ENCODE measurements around the gene CADPS2.
A peak's percentile ranks its signal among the peaks of the same experiment; 100 is the strongest.

CADPS2 gene

GRCh38 chr7:122674502-122674901 lies 211.8 kb downstream of the CADPS2 start:
- Histone ChIP-seq H3K23ac (ENCODE audit: low read length in 2 of 2) (no peak overlapping the region), H2BK120ac (ENCODE audit: low read depth, low read length) (no peak overlapping the region), H3K9me3 (ENCODE audit: control insufficient read depth, low read length) (no peaks in the 10 kb centered on the region), H3K4me3 (ENCODE audit: insufficient read depth in 1 of 2, low read depth in 1 of 2, low read length in 2 of 2) (peak overlapping the region in 1 of 2 experiments; percentile 63), H3K9ac (ENCODE audit: low read length) (peak overlapping the region; percentile 79), H3K79me1 (replicated peaks; ENCODE audit: low read length, poor library complexity, severe bottlenecking) (no peaks in the 10 kb centered on the region), H3K4ac (ENCODE audit: low read depth in 1 of 2, low read length in 2 of 2) (no peak overlapping the region), H3K36me3 (ENCODE audit: control insufficient read depth in 1 of 2, insufficient read depth in 2 of 2, low read depth in 1 of 2, low read length in 2 of 2) (no peaks in the 10 kb centered on the region), H3K27ac (ENCODE audit: low read length, poor library complexity, severe bottlenecking) (no peak overlapping the region), H3K18ac (ENCODE audit: low read depth in 1 of 2, low read length in 2 of 2) (no peak overlapping the region), H2AK5ac (ENCODE audit: low read length, severe bottlenecking) (no peak overlapping the region), H2BK12ac (ENCODE audit: low read length in 2 of 2) (no peak overlapping the region), H3K4me2 (ENCODE audit: low read length, poor library complexity, severe bottlenecking) (no peak overlapping the region), H4K91ac (ENCODE audit: low read length) (no peak overlapping the region), H4K8ac (ENCODE audit: low read length) (no peak overlapping the region), H2AFZ (ENCODE audit: low read depth, low read length) (no peak overlapping the region), H3K14ac (ENCODE audit: low read length in 2 of 2) (no peak overlapping the region), H3K27me3 (ENCODE audit: control insufficient read depth in 1 of 2, insufficient read depth in 1 of 2, low read length in 2 of 2) (no peaks in the 10 kb centered on the region), H3K4me1 (ENCODE audit: control insufficient read depth, insufficient read depth, low read depth, low read length) (peaks cover 1% of the 10 kb centered on the region), H2BK15ac (ENCODE audit: low read depth, poor library complexity, severe bottlenecking) (no peak overlapping the region), H2BK5ac (ENCODE audit: low read depth, low read length, poor library complexity, severe bottlenecking) (no peak overlapping the region)
- 92% methylated on average over 4 of the region's 4 CpGs for WGBS
- no peak for DNase-seq

GRCh38 chr7:122673951-122674350 lies 212.3 kb downstream of the CADPS2 start:
- WGBS, result 95% methylated on average over 19 of the region's 21 CpGs
- Histone ChIP-seq H3K27me3 (ENCODE audit: control insufficient read depth in 1 of 2, insufficient read depth in 1 of 2, low read length in 2 of 2) (no peaks in the 10 kb centered on the region), H4K91ac (ENCODE audit: low read length) (no peak overlapping the region), H3K14ac (ENCODE audit: low read length in 2 of 2) (no peak overlapping the region), H3K9me3 (ENCODE audit: control insufficient read depth, low read length) (no peaks in the 10 kb centered on the region), H2BK120ac (ENCODE audit: low read depth, low read length) (no peak overlapping the region), H3K23ac (ENCODE audit: low read length in 2 of 2) (no peak overlapping the region), H3K27ac (ENCODE audit: low read length, poor library complexity, severe bottlenecking) (no peak overlapping the region), H3K36me3 (ENCODE audit: control insufficient read depth in 1 of 2, insufficient read depth in 2 of 2, low read depth in 1 of 2, low read length in 2 of 2) (no peaks in the 10 kb centered on the region), H2AK5ac (ENCODE audit: low read length, severe bottlenecking) (no peak overlapping the region), H2BK12ac (ENCODE audit: low read length in 2 of 2) (no peak overlapping the region), H3K4me2 (ENCODE audit: low read length, poor library complexity, severe bottlenecking) (no peak overlapping the region), H3K4me3 (ENCODE audit: insufficient read depth in 1 of 2, low read depth in 1 of 2, low read length in 2 of 2) (peak overlapping the region in 1 of 2 experiments; percentile 63), H3K9ac (ENCODE audit: low read length) (peak overlapping the region; percentile 79), H3K79me1 (replicated peaks; ENCODE audit: low read length, poor library complexity, severe bottlenecking) (no peaks in the 10 kb centered on the region), H2BK15ac (ENCODE audit: low read depth, poor library complexity, severe bottlenecking) (no peak overlapping the region), H3K4me1 (ENCODE audit: control insufficient read depth, insufficient read depth, low read depth, low read length) (peaks cover 1% of the 10 kb centered on the region), H3K4ac (ENCODE audit: low read depth in 1 of 2, low read length in 2 of 2) (no peak overlapping the region), H3K18ac (ENCODE audit: low read depth in 1 of 2, low read length in 2 of 2) (no peak overlapping the region), H2BK5ac (ENCODE audit: low read depth, low read length, poor library complexity, severe bottlenecking) (no peak overlapping the region), H4K8ac (ENCODE audit: low read length) (no peak overlapping the region), H2AFZ (ENCODE audit: low read depth, low read length) (no peak overlapping the region)
- no peak for DNase-seq

GRCh38 chr7:122672536-122672935 lies 213.7 kb downstream of the CADPS2 start:
- DNase-seq, result no peak
- Histone ChIP-seq H2BK15ac (ENCODE audit: low read depth, poor library complexity, severe bottlenecking) (no peak overlapping the region), H3K27ac (ENCODE audit: low read length, poor library complexity, severe bottlenecking) (no peak overlapping the region), H3K27me3 (ENCODE audit: control insufficient read depth in 1 of 2, insufficient read depth in 1 of 2, low read length in 2 of 2) (no peaks in the 10 kb centered on the region), H2BK12ac (ENCODE audit: low read length in 2 of 2) (no peak overlapping the region), H3K4ac (ENCODE audit: low read depth in 1 of 2, low read length in 2 of 2) (no peak overlapping the region), H3K36me3 (ENCODE audit: control insufficient read depth in 1 of 2, insufficient read depth in 2 of 2, low read depth in 1 of 2, low read length in 2 of 2) (no peaks in the 10 kb centered on the region), H2AFZ (ENCODE audit: low read depth, low read length) (no peak overlapping the region), H3K18ac (ENCODE audit: low read depth in 1 of 2, low read length in 2 of 2) (no peak overlapping the region), H3K9me3 (ENCODE audit: control insufficient read depth, low read length) (no peaks in the 10 kb centered on the region), H2BK5ac (ENCODE audit: low read depth, low read length, poor library complexity, severe bottlenecking) (no peak overlapping the region), H3K4me2 (ENCODE audit: low read length, poor library complexity, severe bottlenecking) (no peak overlapping the region), H3K4me3 (ENCODE audit: insufficient read depth in 1 of 2, low read depth in 1 of 2, low read length in 2 of 2) (no peak overlapping the region), H2AK5ac (ENCODE audit: low read length, severe bottlenecking) (no peak overlapping the region), H4K8ac (ENCODE audit: low read length) (no peak overlapping the region), H2BK120ac (ENCODE audit: low read depth, low read length) (no peak overlapping the region), H3K14ac (ENCODE audit: low read length in 2 of 2) (no peak overlapping the region), H3K79me1 (replicated peaks; ENCODE audit: low read length, poor library complexity, severe bottlenecking) (no peaks in the 10 kb centered on the region), H4K91ac (ENCODE audit: low read length) (no peak overlapping the region), H3K23ac (ENCODE audit: low read length in 2 of 2) (no peak overlapping the region), H3K4me1 (ENCODE audit: control insufficient read depth, insufficient read depth, low read depth, low read length) (no peaks in the 10 kb centered on the region), H3K9ac (ENCODE audit: low read length) (no peak overlapping the region)
- WGBS, result 95% methylated on average over 8 of the region's 8 CpGs

DNA sequence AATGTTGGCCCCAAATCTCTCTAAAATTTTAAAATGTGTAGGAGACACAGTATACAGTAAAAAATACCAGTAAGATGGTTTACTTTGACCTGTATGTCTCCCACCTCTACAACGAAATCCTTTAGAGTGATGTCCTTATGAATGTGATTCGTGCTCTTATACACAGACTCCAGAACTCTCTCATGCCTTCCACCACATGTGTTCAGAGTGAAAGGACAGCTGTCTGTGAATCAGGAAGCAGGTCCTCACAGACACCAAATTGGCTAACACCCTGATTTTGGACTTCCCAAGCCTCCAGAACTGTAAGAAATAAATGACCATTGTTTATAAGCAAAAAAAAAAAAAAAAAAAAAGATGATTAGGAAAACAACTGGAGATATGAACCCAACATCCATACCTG lies 222.5 kb downstream of the CADPS2 start:
- no peak overlapping the region for H2BK5ac ChIP-seq (ENCODE audit: low read depth, low read length, poor library complexity, severe bottlenecking)
- H3K27ac ChIP-seq (ENCODE audit: low read length, poor library complexity, severe bottlenecking), result no peak overlapping the region
- no peak overlapping the region for H3K4me2 ChIP-seq (ENCODE audit: low read length, poor library complexity, severe bottlenecking)
- no peaks in the 10 kb centered on the region for H3K79me1 ChIP-seq (replicated peaks; ENCODE audit: low read length, poor library complexity, severe bottlenecking)
- H3K27me3 ChIP-seq (ENCODE audit: control insufficient read depth in 1 of 2, insufficient read depth in 1 of 2, low read length in 2 of 2), result no peaks in the 10 kb centered on the region
- H3K18ac ChIP-seq (ENCODE audit: low read depth in 1 of 2, low read length in 2 of 2), result no peak overlapping the region
- H2AFZ ChIP-seq (ENCODE audit: low read depth, low read length), result no peak overlapping the region
- no peak overlapping the region for H3K4ac ChIP-seq (ENCODE audit: low read depth in 1 of 2, low read length in 2 of 2)
- no peak overlapping the region for H3K23ac ChIP-seq (ENCODE audit: low read length in 2 of 2)
- no peak overlapping the region for H2BK120ac ChIP-seq (ENCODE audit: low read depth, low read length)
- no peaks in the 10 kb centered on the region for H3K4me1 ChIP-seq (ENCODE audit: control insufficient read depth, insufficient read depth, low read depth, low read length)
- no peak overlapping the region for H4K91ac ChIP-seq (ENCODE audit: low read length)
- 95% methylated on average over 2 of the region's 2 CpGs for WGBS
- H3K4me3 ChIP-seq (ENCODE audit: insufficient read depth in 1 of 2, low read depth in 1 of 2, low read length in 2 of 2), result no peak overlapping the region
- H2BK15ac ChIP-seq (ENCODE audit: low read depth, poor library complexity, severe bottlenecking), result no peak overlapping the region
- H3K14ac ChIP-seq (ENCODE audit: low read length in 2 of 2), result no peak overlapping the region
- DNase-seq, result no peak
- no peaks in the 10 kb centered on the region for H3K36me3 ChIP-seq (ENCODE audit: control insufficient read depth in 1 of 2, insufficient read depth in 2 of 2, low read depth in 1 of 2, low read length in 2 of 2)
- H2BK12ac ChIP-seq (ENCODE audit: low read length in 2 of 2), result no peak overlapping the region
- H4K8ac ChIP-seq (ENCODE audit: low read length), result no peak overlapping the region
- H3K9ac ChIP-seq (ENCODE audit: low read length), result no peak overlapping the region
- H2AK5ac ChIP-seq (ENCODE audit: low read length, severe bottlenecking), result no peak overlapping the region
- H3K9me3 ChIP-seq (ENCODE audit: control insufficient read depth, low read length), result no peaks in the 10 kb centered on the region

Data from mesenchymal stem cell (in vitro differentiated cells and primary cell).